Transverse colon (tissue), 4 donors: ENCODE results near the gene TUSC2. TPM values are rescaled to one million over a fixed set of nuclear protein-coding genes. Genes with fewer than 3 reads are reported as not detected.
"Not testable (repeated sequence)": the region's sequence is repeated elsewhere in the genome, so short reads cannot be mapped to it uniquely, and the experiment has no call there.

Experiments used
- DNase-seq: peaks from one replicate; pipeline ENCODE4 v3.0.0-alpha.2; 2019
- H3K27ac ChIP-seq, 4 donors: fragments of 200-600 bp; sonication (generic); 2 replicates each; pipeline ENCODE4 v1.5.1; 2016 to 2018; ENCODE audit warnings: inconsistent platforms in 4 of 4
- H3K27me3 ChIP-seq: fragments of 200-600 bp; sonication (generic); 2 replicates; pipeline ENCODE4 v1.5.1; 2017; ENCODE audit warnings: inconsistent platforms
- H3K36me3 ChIP-seq, 4 donors: fragments of 200-600 bp; sonication (generic); 2 replicates each; pipeline ENCODE4 v1.5.1; 2017 to 2019; ENCODE audit warnings: inconsistent platforms in 4 of 4
- H3K4me1 ChIP-seq, 4 donors: fragments of 200-600 bp; sonication (generic); 2 replicates each; pipeline ENCODE4 v1.5.1; 2017 to 2020; ENCODE audit warnings: inconsistent platforms in 4 of 4
- H3K4me3 ChIP-seq, 4 donors: fragments of 200-600 bp; sonication (generic); 1 replicate in 1 of 4; 2 replicates in 3 of 4; pipeline versions ENCODE4 v1.5.1 to v1.6.1; 2017 to 2019; ENCODE audit warnings: inconsistent platforms in 4 of 4
- H3K9me3 ChIP-seq, 2 donors: fragments of 200-600 bp; sonication (generic); 2 replicates each; pipeline ENCODE4 v1.5.1; 2017 to 2019; ENCODE audit warnings: inconsistent platforms in 2 of 2
- EP300 ChIP-seq: sonication (generic); formaldehyde crosslinking; IDR thresholded peaks from one replicate; pipeline ENCODE4 v1.6.1; 2017; ENCODE audit warnings: antibody characterized with exemption, low read depth
- POLR2A ChIP-seq: fragments of 450-650 bp; IDR thresholded peaks from one replicate; pipeline ENCODE4 v1.6.1; 2016; ENCODE audit warnings: antibody characterized with exemption, mild to moderate bottlenecking, moderate library complexity
- POLR2AphosphoS5 ChIP-seq, 3 donors: sonication (generic); formaldehyde crosslinking; IDR thresholded peaks; one replicate each; pipeline ENCODE4 v1.6.1; 2016; ENCODE audit warnings: antibody characterized with exemption in 3 of 3
- WGBS, 2 donors: methylation state at CpG; one replicate each; pipeline ENCODE4 v1.1.5; 2018; ENCODE audit warnings: low coverage in 1 of 2; 5-methylcytosine and 5-hydroxymethylcytosine counted together
- in situ Hi-C, 4 donors: fragments of 200-750 bp; cut with MboI; loops; one replicate each; pipeline versions ENCODE4 v1.15.0 to v1.15.1; 2017; ENCODE audit warnings: low sequenced_read_pairs in 3 of 4, low pct_ligation_motif_present in 1 of 4, low pct_unique_long_range_greater_than_20kb in 1 of 4
- intact Hi-C: fragments of 100-400 bp; cut with DNase I; formaldehyde crosslinking; loops from one replicate; pipeline ENCODE4 v1.15.1; 2023; ENCODE audit warnings: low total_unique reads
- total RNA-seq, 4 donors: library from RNA; depleted of rRNA; stranded (reverse); fragments of >200 nt; gene quantifications; one replicate each; pipeline ENCODE4 v1.1.0, GENCODE V29; 2016
- TF ChIP-seq, protein P1 (sequence below), 5 experiments: fragments of 200-600 bp in 3 of 5; fragments of 450-650 bp in 2 of 5; sonication (generic) in 3 of 5; IDR thresholded peaks; 1 replicate in 2 of 5; 2 replicates in 3 of 5; pipeline ENCODE4 v1.5.1; 2016 to 2017; ENCODE audit warnings: antibody characterized with exemption in 5 of 5, inconsistent platforms in 3 of 5, mild to moderate bottlenecking in 2 of 5, moderate library complexity in 1 of 5

The TUSC2 gene
- total RNA-seq, 4 donors from 2014 or later = 7.9 to 39.6 (median 28.0) TPM

DNA sequence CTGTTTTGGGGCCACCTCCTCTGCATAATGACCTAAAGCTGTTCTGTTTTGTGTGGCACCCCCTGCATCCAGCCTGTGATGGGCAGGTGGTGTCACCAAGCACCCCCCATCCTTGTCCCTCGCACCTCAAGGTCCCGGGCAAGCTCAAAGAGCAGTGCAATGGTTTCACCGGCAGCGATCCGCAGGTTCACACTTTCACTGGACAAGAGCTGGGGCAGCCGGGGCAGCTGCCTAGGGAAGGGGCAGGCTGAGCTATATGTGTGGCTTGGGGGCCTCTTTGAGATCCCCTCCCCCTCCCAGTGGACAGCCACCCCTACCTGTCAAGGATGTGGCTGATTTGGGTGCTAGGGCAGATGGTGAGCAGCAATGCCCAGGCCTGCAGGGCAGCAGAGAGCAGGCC, 38.9 kb downstream of the TUSC2 start:
- H3K36me3 ChIP-seq = peaks cover 0 to 11% (median 6%) of the 10 kb centered on the region in 4 donors
- no peaks in the 10 kb centered on the region for H3K27me3 ChIP-seq
- no peak for DNase-seq
- TF ChIP-seq POLR2AphosphoS5 (IDR thresholded peaks at IDR 0.05) = no peak
- TF ChIP-seq EP300 = no peak
- TF ChIP-seq POLR2A = no peak
- TF ChIP-seq, protein P1, sequence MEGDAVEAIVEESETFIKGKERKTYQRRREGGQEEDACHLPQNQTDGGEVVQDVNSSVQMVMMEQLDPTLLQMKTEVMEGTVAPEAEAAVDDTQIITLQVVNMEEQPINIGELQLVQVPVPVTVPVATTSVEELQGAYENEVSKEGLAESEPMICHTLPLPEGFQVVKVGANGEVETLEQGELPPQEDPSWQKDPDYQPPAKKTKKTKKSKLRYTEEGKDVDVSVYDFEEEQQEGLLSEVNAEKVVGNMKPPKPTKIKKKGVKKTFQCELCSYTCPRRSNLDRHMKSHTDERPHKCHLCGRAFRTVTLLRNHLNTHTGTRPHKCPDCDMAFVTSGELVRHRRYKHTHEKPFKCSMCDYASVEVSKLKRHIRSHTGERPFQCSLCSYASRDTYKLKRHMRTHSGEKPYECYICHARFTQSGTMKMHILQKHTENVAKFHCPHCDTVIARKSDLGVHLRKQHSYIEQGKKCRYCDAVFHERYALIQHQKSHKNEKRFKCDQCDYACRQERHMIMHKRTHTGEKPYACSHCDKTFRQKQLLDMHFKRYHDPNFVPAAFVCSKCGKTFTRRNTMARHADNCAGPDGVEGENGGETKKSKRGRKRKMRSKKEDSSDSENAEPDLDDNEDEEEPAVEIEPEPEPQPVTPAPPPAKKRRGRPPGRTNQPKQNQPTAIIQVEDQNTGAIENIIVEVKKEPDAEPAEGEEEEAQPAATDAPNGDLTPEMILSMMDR (IDR thresholded peaks at IDR 0.05) = no peak
- H3K27ac ChIP-seq = no peak overlapping the region
- WGBS, 2 donors = 97% methylated on average over 5 of the region's 6 CpGs; no CpG with 5 or more reads in 1 of the 2 donors
- no peaks in the 10 kb centered on the region for H3K9me3 ChIP-seq
- in situ Hi-C loops (no loop called here), intact Hi-C loops (no loop called here)
- H3K4me3 ChIP-seq = no peak overlapping the region
- peaks cover 13 to 25% (median 18%) of the 10 kb centered on the region in 4 donors for H3K4me1 ChIP-seq

DNA sequence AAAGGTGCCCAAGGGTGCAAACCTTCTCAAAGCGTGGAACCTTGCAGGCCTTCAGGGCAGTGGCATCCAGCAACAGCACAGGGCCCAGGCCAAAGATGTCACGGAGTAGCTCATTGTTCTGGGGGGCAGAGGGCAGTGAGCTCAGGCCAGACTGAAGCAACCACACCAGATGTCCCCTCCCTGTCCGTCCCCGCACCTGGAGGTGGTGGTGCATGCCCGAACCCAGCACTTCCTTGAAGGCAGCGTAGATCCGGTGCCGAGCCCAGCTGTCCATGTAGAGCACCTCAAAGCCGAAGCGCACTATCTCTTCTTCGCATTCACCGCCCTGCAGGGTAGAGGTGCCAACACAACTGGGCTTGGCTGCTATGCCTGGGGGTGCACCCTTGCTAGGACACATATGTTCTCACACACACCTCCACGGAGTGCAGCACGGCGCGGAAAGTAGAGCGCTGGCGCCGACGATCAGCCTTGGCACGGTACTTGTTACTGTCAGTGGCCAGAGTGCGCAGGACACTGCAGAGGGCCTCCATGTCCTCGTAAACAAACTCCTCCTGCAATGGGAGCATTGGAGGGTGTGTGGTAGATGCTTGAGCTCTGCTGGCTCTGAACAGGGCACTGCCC, 39.5 kb downstream of the TUSC2 start:
- Histone ChIP-seq H3K27me3 (no peaks in the 10 kb centered on the region), H3K27ac (no peak overlapping the region), H3K4me1 (peaks cover 13 to 25% (median 18%) of the 10 kb centered on the region in 4 donors), H3K36me3 (peaks cover 0 to 11% (median 6%) of the 10 kb centered on the region in 4 donors), H3K9me3 (no peaks in the 10 kb centered on the region), H3K4me3 (no peak overlapping the region)
- DNase-seq = no peak
- 86 to 91% methylated on average over 9 to 23 of the region's 23 CpGs for WGBS, 2 donors
- intact Hi-C loops = no loop called here
- TF ChIP-seq EP300 = no peak
- no peak for TF ChIP-seq POLR2A
- TF ChIP-seq, protein P1 (IDR thresholded peaks at IDR 0.05) = no peak
- no peak for TF ChIP-seq POLR2AphosphoS5 (IDR thresholded peaks at IDR 0.05)
- in situ Hi-C loops = no loop called here

DNA sequence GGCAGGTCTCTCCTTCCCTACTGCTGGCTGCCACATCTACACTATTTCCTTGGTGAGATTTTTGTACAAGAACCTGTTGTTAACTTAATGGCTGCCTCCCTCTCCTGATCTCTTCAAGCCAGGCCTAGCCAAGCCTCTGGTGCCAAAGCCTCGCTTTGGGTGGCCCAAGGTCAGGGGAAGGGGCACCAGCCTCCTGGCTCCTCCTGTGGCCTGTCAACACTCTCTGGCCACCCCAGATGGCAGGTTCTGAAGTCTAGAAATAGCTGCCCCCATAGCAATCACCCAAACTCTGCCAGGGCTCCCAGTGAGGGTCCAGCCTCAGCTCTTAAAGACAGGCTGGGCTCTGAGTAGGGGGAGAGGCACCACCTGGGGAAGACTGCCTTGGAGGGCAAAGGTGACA, 40.8 kb downstream of the TUSC2 start:
- no peak overlapping the region for H3K4me3 ChIP-seq
- in situ Hi-C loops (no loop called here), intact Hi-C loops (no loop called here)
- peaks cover 7 to 17% (median 12%) of the 10 kb centered on the region in 4 donors for H3K4me1 ChIP-seq
- 100% methylated on average over 1 of the region's 1 CpG; no CpG with 5 or more reads in 1 of the 2 donors for WGBS, 2 donors
- no peak for TF ChIP-seq EP300
- TF ChIP-seq POLR2AphosphoS5 (IDR thresholded peaks at IDR 0.05) = no peak
- TF ChIP-seq POLR2A = no peak
- TF ChIP-seq, protein P1 (IDR thresholded peaks at IDR 0.05) = no peak
- no peaks in the 10 kb centered on the region for H3K9me3 ChIP-seq
- peaks cover 0 to 11% (median 6%) of the 10 kb centered on the region in 4 donors for H3K36me3 ChIP-seq
- no peak overlapping the region for H3K27ac ChIP-seq
- no peaks in the 10 kb centered on the region for H3K27me3 ChIP-seq
- DNase-seq = no peak

DNA sequence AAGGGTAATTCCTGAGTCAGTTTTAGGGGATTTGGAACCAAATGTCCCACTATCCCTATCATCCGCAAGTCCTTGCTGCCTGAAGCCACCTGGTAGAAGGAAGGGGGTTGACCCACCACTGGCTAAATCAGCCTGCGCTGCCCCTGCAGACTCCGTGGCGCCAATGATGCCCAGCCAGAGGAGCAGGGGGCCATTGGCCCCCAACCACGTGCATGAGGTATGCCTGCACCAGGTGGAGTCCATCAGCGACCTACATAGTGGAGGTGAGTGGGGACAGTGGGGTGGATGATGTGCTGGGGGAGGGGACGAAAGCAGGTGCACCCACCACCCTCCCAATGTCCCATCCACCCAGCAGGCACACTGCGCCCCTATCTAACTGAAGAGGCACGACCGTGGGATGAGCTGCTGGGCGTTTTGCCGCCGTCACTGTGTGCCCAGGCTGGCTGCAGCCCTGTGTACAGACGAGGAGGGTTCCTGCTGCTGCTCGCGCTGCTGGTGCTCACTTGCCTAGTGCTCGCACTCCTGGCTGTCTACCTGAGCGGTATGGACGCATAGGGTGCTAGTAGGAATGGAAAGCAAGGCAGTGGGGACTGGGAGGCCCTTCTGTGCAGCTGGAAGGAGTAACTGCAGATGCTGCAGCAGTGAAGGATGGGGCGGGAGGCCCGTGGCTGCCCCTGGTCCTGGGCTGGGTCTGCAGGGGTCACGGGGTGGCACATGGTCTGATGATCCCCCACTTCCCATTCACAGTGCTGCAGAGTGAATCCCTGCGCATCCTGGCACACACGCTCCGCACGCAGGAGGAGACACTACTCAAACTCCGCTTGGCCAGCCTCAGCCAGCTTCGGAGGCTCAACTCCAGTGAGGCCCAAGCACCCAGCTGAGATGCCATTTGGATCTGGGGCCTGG, 41.4 kb downstream of the TUSC2 start:
- no peaks in the 10 kb centered on the region for H3K9me3 ChIP-seq
- WGBS, 2 donors = 88% methylated on average over 26 of the region's 28 CpGs; no CpG with 5 or more reads in 1 of the 2 donors
- TF ChIP-seq EP300 = no peak
- TF ChIP-seq POLR2AphosphoS5 (IDR thresholded peaks at IDR 0.05) = no peak
- TF ChIP-seq, protein P1 (IDR thresholded peaks at IDR 0.05) = no peak
- TF ChIP-seq POLR2A = no peak

DNA sequence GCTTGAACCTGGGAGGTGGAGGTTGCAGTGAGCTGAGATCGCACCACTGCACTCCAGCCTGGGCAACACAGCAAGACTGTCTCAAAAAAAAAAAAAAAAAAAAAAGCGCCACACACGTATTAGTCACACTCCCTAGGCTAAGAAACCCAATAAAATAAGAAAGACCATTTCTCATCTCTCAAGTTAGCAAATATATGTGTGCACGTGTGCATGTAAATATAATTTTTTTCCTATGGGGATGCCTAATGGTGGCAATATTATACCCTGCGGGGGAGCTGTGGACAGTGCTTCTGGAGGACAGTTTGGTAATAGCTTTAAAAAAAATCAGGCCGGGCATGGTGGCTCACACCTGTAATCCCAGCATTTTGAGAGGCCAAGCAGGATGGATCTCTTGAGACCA, 43.9 kb downstream of the TUSC2 start:
- H3K9me3 ChIP-seq, H3K4me1 ChIP-seq, in situ Hi-C loops, DNase-seq, H3K36me3 ChIP-seq, intact Hi-C loops, H3K27ac ChIP-seq, H3K4me3 ChIP-seq, H3K27me3 ChIP-seq: not testable (repeated sequence)
- 74 to 82% methylated on average over 4 to 6 of the region's 6 CpGs for WGBS, 2 donors

More for the DNA sequence above, 41.4 kb downstream of the TUSC2 start:
- Histone ChIP-seq H3K27ac (no peak overlapping the region), H3K36me3 (peaks cover 0 to 11% (median 6%) of the 10 kb centered on the region in 4 donors), H3K4me3 (no peak overlapping the region), H3K27me3 (no peaks in the 10 kb centered on the region), H3K4me1 (peaks cover 7 to 13% (median 11%) of the 10 kb centered on the region in 4 donors)
- in situ Hi-C loops (no loop called here), intact Hi-C loops (no loop called here)
- no peak for DNase-seq
